Pancreas (tissue), 10 donors: ENCODE results near the gene PRPS2. TPM values are rescaled to one million over a fixed set of nuclear protein-coding genes. Genes with fewer than 3 reads are reported as not detected.
A peak's percentile ranks its signal among the peaks of the same experiment; 100 is the strongest.

Source experiments
- ATAC-seq, 4 donors: fragments of 200-7000 bp; cut with Tn5 transposase; one replicate each; pipeline versions ENCODE4 v1.8.0 to v1.9.1; 2020; ENCODE audit warnings: mild to moderate bottlenecking in 4 of 4, moderate library complexity in 4 of 4
- DNase-seq, 6 donors: peaks; one replicate each; pipeline ENCODE4 v3.0.0-alpha.2; 2020
- FAIRE-seq: peaks from 2 replicates; lab custom pipeline; 2012; peaks lifted over from hg19 to GRCh38; lab: Jason Lieb, UNC
- H3K27ac ChIP-seq, 4 donors: fragments of 200-600 bp; sonication (generic); 1 replicate in 3 of 4; 2 replicates in 1 of 4; pipeline versions ENCODE4 v1.5.0 to v1.8.0; 2020
- H3K27me3 ChIP-seq, 4 donors: fragments of 200-600 bp; one replicate each; pipeline ENCODE4 v1.8.0; 2021
- H3K36me3 ChIP-seq, 3 donors: fragments of 200-600 bp; sonication (generic) in 1 of 3; one replicate each; pipeline versions ENCODE4 v1.5.0 to v1.8.0; 2020 to 2021
- H3K4me1 ChIP-seq, 3 donors: fragments of 200-600 bp; one replicate each; pipeline ENCODE4 v1.8.0; 2021
- H3K4me3 ChIP-seq, 4 donors: fragments of 200-600 bp; sonication (generic) in 2 of 4; one replicate each; pipeline versions ENCODE4 v1.5.0 to v1.8.0; 2020 to 2021
- H3K9me3 ChIP-seq, 4 donors: fragments of 200-600 bp; one replicate each; pipeline ENCODE4 v1.8.0; 2021
- WGBS, 2 donors: extraction: QIAGEN DNeasy Blood & Tissue Kit; methylation state at CpG; one replicate each; pipeline ENCODE4 v1.1.7; 2013; 5-methylcytosine and 5-hydroxymethylcytosine counted together
- intact Hi-C, 3 donors: fragments of 100-400 bp; cut with DNase I; formaldehyde crosslinking; loops; one replicate each; pipeline versions ENCODE4 v1.11.1 to v1.14.2; 2022
- polyA plus RNA-seq, 2 donors: library from polyadenylated mRNA; stranded (reverse); fragments of 200-250 nt; gene quantifications; one replicate each; pipeline ENCODE4 v1.2.3, GENCODE V29; 2013
- total RNA-seq, 6 donors: library from RNA; stranded (reverse); fragmentation: NEBNext Ultra II Directional in 4 of 6; extraction: Animal tissue kit (Norgen Biotek cat#: 25700) in 4 of 6; gene quantifications; one replicate each; pipeline versions ENCODE4 v1.2.1 to v1.2.4, GENCODE V29; 2021 to 2023
- TF ChIP-seq, protein P1 (sequence below), 4 donors: fragments of 200-600 bp; sonication (generic) in 3 of 4; IDR thresholded peaks; one replicate each; pipeline versions ENCODE4 v1.5.0 to v1.8.0; 2021; ENCODE audit warnings: antibody characterized with exemption in 4 of 4
- donor health status: healthy with polysubstance abuse.
- donor health status: DM: no; HTN: no; CAD: no; lungs with moderate emphysema.
- donor health status: DM: no; HTN: no; CAD: no.
- donor health status: control.
- donor health status: control.
- donor health status: Bipolar disorder and iron deficiency.
- donor health status: DM: yes; HTN: yes; CAD: no.
- donor health status: DM: no; HTN: no; CAD: no.
- donor health status: DM: no; HTN: no; CAD: no.
- donor health status: DM: yes; HTN: yes; CAD: no.

PRPS2 gene
- total and polyA plus RNA-seq, 8 donors: 19.3 to 57.7 (median 37.9) TPM

DNA sequence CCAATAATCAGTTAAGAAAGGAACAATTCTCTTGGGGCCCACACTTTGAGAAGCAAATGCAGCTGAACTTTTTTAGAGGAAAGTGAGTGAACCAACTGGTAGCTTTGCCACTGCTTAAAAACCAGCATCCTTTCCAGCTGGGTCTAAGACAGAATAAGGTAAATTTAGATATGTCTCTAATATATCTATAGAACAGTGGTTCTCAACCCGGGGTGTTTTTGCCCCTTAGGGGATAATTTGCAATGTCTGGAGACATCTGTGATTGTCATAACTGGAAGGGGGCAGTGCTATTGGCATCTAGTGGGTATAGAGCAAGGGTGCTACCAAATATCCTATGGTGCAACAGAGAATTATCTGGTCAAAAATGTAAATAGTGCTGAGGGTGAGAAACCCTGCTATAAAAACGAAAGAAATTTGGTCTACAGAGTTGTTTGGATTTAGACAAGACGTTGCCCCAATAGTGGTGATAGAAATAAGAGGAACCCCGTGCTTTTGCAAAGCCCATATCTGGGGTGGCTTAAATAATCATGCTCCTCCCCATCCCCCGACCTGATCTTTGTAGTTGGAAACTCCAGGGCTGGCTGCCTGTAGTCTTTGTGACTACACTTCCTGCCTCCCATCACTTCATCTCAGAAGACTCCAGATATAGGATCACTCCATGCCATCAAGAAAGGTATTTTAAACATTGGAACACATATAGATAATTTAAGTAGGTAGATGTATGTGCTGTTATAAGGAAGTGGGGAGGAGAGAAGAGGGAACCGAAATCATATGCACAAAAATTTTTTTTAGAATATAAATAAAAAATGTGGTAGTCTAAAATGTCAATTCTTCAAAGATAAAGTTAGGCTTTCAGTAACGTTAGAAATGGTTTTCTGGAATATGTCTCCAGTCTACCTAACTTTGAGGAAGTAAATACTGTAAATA lies 75.5 kb downstream of the PRPS2 start, which contains the start of gene TLR7:
TSS of gene TLR7 (plus strand) at position 622 of the 927 bp plus-strand sequence. CDS start 507 bp downstream, outside the sequence.
- 53 to 54% methylated on average over 7 of the region's 7 CpGs for WGBS, 2 donors
- Histone ChIP-seq H3K36me3 (no peaks in the 10 kb centered on the region), H3K27me3 (no peaks in the 10 kb centered on the region), H3K4me3 (no peak within 1 kb of the TSS), H3K27ac (no peak within 1 kb of the TSS), H3K9me3 (no peaks in the 10 kb centered on the region), H3K4me1 (no peaks in the 10 kb centered on the region)
- FAIRE-seq (no peak), ATAC-seq (no peak), DNase-seq (no peak)
- intact Hi-C loops: no loop called here
- TF ChIP-seq, protein P1, sequence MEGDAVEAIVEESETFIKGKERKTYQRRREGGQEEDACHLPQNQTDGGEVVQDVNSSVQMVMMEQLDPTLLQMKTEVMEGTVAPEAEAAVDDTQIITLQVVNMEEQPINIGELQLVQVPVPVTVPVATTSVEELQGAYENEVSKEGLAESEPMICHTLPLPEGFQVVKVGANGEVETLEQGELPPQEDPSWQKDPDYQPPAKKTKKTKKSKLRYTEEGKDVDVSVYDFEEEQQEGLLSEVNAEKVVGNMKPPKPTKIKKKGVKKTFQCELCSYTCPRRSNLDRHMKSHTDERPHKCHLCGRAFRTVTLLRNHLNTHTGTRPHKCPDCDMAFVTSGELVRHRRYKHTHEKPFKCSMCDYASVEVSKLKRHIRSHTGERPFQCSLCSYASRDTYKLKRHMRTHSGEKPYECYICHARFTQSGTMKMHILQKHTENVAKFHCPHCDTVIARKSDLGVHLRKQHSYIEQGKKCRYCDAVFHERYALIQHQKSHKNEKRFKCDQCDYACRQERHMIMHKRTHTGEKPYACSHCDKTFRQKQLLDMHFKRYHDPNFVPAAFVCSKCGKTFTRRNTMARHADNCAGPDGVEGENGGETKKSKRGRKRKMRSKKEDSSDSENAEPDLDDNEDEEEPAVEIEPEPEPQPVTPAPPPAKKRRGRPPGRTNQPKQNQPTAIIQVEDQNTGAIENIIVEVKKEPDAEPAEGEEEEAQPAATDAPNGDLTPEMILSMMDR (IDR thresholded peaks at IDR 0.05): no peak

DNA sequence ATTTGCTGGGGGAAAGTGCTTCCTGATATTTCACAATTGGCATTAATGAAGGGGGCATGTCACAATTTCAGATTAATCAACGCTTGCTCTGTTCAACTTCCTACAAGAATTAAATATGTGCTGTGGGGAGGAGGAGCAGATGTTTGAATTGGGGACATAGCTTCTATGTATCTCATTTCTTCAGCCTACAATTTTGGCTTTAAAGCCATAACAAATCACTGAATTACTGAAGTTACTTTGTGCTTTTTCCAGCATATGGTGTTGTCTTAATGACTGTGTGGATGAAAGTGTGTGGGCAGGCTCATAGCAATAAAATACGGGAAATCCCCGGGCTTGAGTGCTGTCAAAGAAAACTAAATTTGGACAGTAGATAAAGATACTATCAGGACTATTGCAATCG lies 76.5 kb downstream of the PRPS2 start:
- no peaks in the 10 kb centered on the region for H3K9me3 ChIP-seq
- H3K4me1 ChIP-seq: no peaks in the 10 kb centered on the region
- no peak overlapping the region for H3K4me3 ChIP-seq
- TF ChIP-seq, protein P1 (IDR thresholded peaks at IDR 0.05): no peak
- intact Hi-C loops: no loop called here
- H3K27me3 ChIP-seq: no peaks in the 10 kb centered on the region
- no peak overlapping the region for H3K27ac ChIP-seq
- DNase-seq (no peak), ATAC-seq (no peak), FAIRE-seq (no peak)
- 58 to 64% methylated on average over 4 of the region's 4 CpGs for WGBS, 2 donors
- no peaks in the 10 kb centered on the region for H3K36me3 ChIP-seq

DNA sequence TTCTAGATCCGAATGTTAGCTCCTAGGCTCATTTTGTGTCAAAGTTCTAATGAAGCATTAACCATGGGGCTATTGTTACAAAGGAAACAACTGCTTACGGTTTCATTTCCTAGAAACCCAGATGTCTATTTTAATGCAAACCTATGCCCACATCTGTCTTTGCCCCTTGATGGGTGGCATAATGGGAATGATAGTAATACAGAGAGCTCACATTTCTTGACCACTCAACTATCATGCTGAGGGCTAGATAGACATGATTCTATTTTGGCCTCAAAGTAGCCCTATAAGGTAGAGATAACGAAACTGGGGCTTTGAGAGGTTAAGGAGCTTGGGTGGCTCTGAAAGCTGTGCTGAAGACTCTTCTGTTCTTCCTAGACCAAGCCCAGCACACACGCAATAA lies 77.5 kb downstream of the PRPS2 start:
- Histone ChIP-seq H3K27ac (no peak overlapping the region), H3K4me1 (no peaks in the 10 kb centered on the region), H3K9me3 (no peaks in the 10 kb centered on the region), H3K4me3 (no peak overlapping the region), H3K36me3 (no peaks in the 10 kb centered on the region), H3K27me3 (peaks cover 0 to under 1% (median 0%) of the 10 kb centered on the region in 4 donors)
- TF ChIP-seq, protein P1 (IDR thresholded peaks at IDR 0.05): no peak
- WGBS, 2 donors: 82 to 83% methylated on average over 4 of the region's 4 CpGs
- DNase-seq (no peak), ATAC-seq (no peak), FAIRE-seq (no peak)
- intact Hi-C loops: no loop called here

DNA sequence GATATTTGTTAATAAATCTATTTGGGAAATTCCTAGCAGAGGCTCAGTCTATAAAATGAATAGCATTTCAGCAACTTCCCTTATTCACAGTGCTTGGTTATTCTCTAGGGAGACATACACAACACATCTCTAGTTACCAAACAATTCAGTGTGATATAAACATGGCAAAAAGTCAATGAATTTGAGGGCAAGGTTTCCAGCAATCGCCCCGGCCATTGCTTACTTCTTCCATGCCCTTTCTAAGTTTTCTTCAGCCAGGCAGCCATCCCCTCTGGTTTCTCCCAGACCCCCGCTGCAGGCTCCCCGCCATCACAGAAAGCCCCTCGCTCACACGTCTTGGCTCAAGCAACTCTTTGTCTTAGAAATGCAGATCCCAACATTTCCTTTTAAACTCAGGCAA lies 80.0 kb downstream of the PRPS2 start:
- Histone ChIP-seq H3K9me3 (no peaks in the 10 kb centered on the region), H3K4me1 (no peaks in the 10 kb centered on the region), H3K36me3 (no peaks in the 10 kb centered on the region), H3K4me3 (no peak overlapping the region), H3K27ac (no peak overlapping the region), H3K27me3 (peaks cover 0 to 10% (median 0%) of the 10 kb centered on the region in 4 donors)
- intact Hi-C loops: no loop called here
- FAIRE-seq: peak; percentile 67
- DNase-seq: no peak
- 62 to 68% methylated on average over 6 of the region's 6 CpGs for WGBS, 2 donors
- ATAC-seq: no peak
- TF ChIP-seq, protein P1 (IDR thresholded peaks at IDR 0.05): no peak

DNA sequence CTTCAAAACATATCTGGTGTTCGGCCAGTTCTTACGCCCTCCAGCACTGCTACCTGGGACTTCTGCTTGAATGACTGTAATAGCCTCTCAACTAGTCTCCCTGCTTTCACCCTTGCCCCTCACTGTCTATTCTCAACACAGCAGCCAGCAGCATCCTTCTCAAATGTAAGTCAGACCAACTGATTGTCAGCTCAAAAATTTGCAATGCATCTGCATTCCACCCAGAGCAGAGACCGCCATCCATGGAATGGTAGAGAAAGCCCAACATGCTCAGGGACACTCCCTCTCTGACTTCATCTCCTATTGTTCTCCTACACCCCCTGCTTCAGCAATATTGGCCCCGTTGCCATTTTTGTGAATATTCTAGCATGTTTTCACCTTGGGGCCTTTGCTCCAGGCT lies 81.5 kb downstream of the PRPS2 start:
- FAIRE-seq (no peak), DNase-seq (no peak), ATAC-seq (no peak)
- intact Hi-C loops: no loop called here
- H3K27ac ChIP-seq: no peak overlapping the region
- no peaks in the 10 kb centered on the region for H3K36me3 ChIP-seq
- no peaks in the 10 kb centered on the region for H3K4me1 ChIP-seq
- 79 to 84% methylated on average over 4 of the region's 4 CpGs for WGBS, 2 donors
- no peak overlapping the region for H3K4me3 ChIP-seq
- TF ChIP-seq, protein P1 (IDR thresholded peaks at IDR 0.05): no peak
- H3K9me3 ChIP-seq: no peaks in the 10 kb centered on the region
- peaks cover 0 to 11% (median 0%) of the 10 kb centered on the region in 4 donors for H3K27me3 ChIP-seq
